Measurements from ENCODE around the gene ALK. TPM values are rescaled to one million over a fixed set of nuclear protein-coding genes. Genes with fewer than 3 reads are reported as not detected.

Gene ALK
- total RNA-seq, 1 experiment from 2014 or later: not detected

- H3K18ac ChIP-seq (ENCODE audit: insufficient read length, low read depth, low read length): no peak overlapping the region
- H3K27ac ChIP-seq (ENCODE audit: insufficient read length, low read depth, low read length): no peak overlapping the region
- no peak overlapping the region for H4K91ac ChIP-seq (ENCODE audit: insufficient read length, low read depth, low read length)
- H2BK120ac ChIP-seq (ENCODE audit: low read depth, low read length, poor library complexity, severe bottlenecking): no peak overlapping the region
- no peak overlapping the region for H4K8ac ChIP-seq (replicated peaks; ENCODE audit: insufficient read length, low read depth, low read length)
- H3K4me2 ChIP-seq (ENCODE audit: insufficient read depth, insufficient read length, low read length): no peak overlapping the region
- no peak overlapping the region for H3K56ac ChIP-seq (ENCODE audit: insufficient read length, low read depth, low read length)
- Mint-ChIP-seq H3K4me3 (no peak overlapping the region), H3K27ac (no peak overlapping the region), H3K36me3 (ENCODE audit: insufficient read depth in 1 of 3, low read depth in 3 of 3) (no peaks in the 10 kb centered on the region), H3K27me3 (ENCODE audit: low read depth) (no peaks in the 10 kb centered on the region; the same call in none of the 2 replicates), H3K9me3 (0 out of 5 replicates have a peak, but pooled peaks cover 2 to 3% of the 10 kb centered on the region in 2 experiments), H3K4me1 (peaks cover 2% of the 10 kb centered on the region in 2 experiments; a peak in 1 of 4 replicates)
- no peak overlapping the region for H2BK15ac ChIP-seq (ENCODE audit: low read depth, low read length)
- H3K9me3 ChIP-seq (ENCODE audit: control insufficient read depth, low read depth, low read length): no peaks in the 10 kb centered on the region
- H3K27me3 ChIP-seq (ENCODE audit: insufficient read depth, low read length): no peaks in the 10 kb centered on the region
- no peak overlapping the region for H3T11ph ChIP-seq (ENCODE audit: low read length)
- H3K4ac ChIP-seq (ENCODE audit: low read depth, low read length): no peak overlapping the region
- no peaks in the 10 kb centered on the region for H3K4me1 ChIP-seq (ENCODE audit: insufficient read depth, low read length)
- DNase-seq: no peak
- H3K23me2 ChIP-seq (ENCODE audit: insufficient read length, low read depth, low read length, poor library complexity, severe bottlenecking): no peaks in the 10 kb centered on the region
- no peak overlapping the region for H2AK5ac ChIP-seq (ENCODE audit: insufficient read length, low read length)
- no peaks in the 10 kb centered on the region for H3K79me1 ChIP-seq (ENCODE audit: insufficient read depth, low read depth, low read length, poor library complexity, severe bottlenecking)
- no peak overlapping the region for H2AFZ ChIP-seq (ENCODE audit: low read length)
- no peak overlapping the region for H3K14ac ChIP-seq (ENCODE audit: insufficient read depth, low read length)
- no peak overlapping the region for H4K5ac ChIP-seq (ENCODE audit: insufficient read length, low read depth, low read length)
- no peak overlapping the region for H3K23ac ChIP-seq (ENCODE audit: insufficient read length, low read depth, low read length)
- H2BK12ac ChIP-seq (ENCODE audit: insufficient read length, low read depth, low read length): no peak overlapping the region
- no peak for TF ChIP-seq CTCF (conservative IDR thresholded peaks at IDR 0.05)
- no peak overlapping the region for H2BK5ac ChIP-seq (ENCODE audit: insufficient read length, low read length)
- no peak overlapping the region for H3K9ac ChIP-seq (ENCODE audit: extremely low read depth, insufficient read length, low read length)
- no peaks in the 10 kb centered on the region for H4K20me1 ChIP-seq (ENCODE audit: control insufficient read depth, insufficient read depth, insufficient read length)
- H2BK20ac ChIP-seq (ENCODE audit: low read depth, low read length, poor library complexity, severe bottlenecking): no peak overlapping the region
- WGBS (ENCODE audit: extremely low coverage, insufficient read length, low lambda C conversion rate): no CpG with 5 or more reads among the region's 3 CpGs
- H3K79me2 ChIP-seq (ENCODE audit: insufficient read depth, low read length): no peaks in the 10 kb centered on the region
Observed at GRCh38 chr2:29261003-29261402, 660.4 kb downstream of the ALK start.
